CD4-positive, alpha-beta memory T cell (primary cell): ENCODE data around the gene PALM3. TPM values are rescaled to one million over a fixed set of nuclear protein-coding genes. Genes with fewer than 3 reads are reported as not detected.
A peak's percentile ranks its signal among the peaks of the same experiment; 100 is the strongest.

Source experiments
- CTCF ChIA-PET: fragments of 350-600 bp; sonication (Branson Sonifier 250); formaldehyde crosslinking; loops from one replicate; lab custom pipeline; 2021; ENCODE audit warnings: inconsistent platforms; ENCODE audit not compliant: partially characterized antibody; lab: Charles Lee
- POLR2A ChIA-PET: fragments of 350-600 bp; sonication (Branson Sonifier 250); formaldehyde crosslinking; loops from one replicate; lab custom pipeline; 2021; ENCODE audit not compliant: partially characterized antibody; lab: Charles Lee
- DNase-seq, 5 donors: peaks; one replicate each; pipeline versions ENCODE4 v3.0.0 to v3.0.0-alpha.2; 2020 to 2022; ENCODE audit warnings: mixed read lengths in 1 of 5
- H3K27ac ChIP-seq: one replicate; pipeline ENCODE4 v1.7.0; 2013; ENCODE audit warnings: low read depth, low read length
- H3K27me3 ChIP-seq: 2 replicates; pipeline ENCODE4 v1.7.0; 2013; ENCODE audit warnings: mild to moderate bottlenecking, low read length, moderate library complexity; ENCODE audit not compliant: insufficient read depth
- H3K36me3 ChIP-seq: 2 replicates; pipeline ENCODE4 v1.7.0; 2013; ENCODE audit warnings: mild to moderate bottlenecking, low read length, moderate library complexity; ENCODE audit not compliant: insufficient read depth
- H3K4me1 ChIP-seq: 2 replicates; pipeline ENCODE4 v1.7.0; 2013; ENCODE audit warnings: mild to moderate bottlenecking, low read length, moderate library complexity; ENCODE audit not compliant: insufficient read depth
- H3K4me3 ChIP-seq, 2 donors: one replicate each; pipeline ENCODE4 v1.7.0; 2013; ENCODE audit warnings: low read length in 2 of 2, mild to moderate bottlenecking in 1 of 2
- H3K9me3 ChIP-seq, 2 donors: one replicate each; pipeline ENCODE4 v1.7.0; 2013; ENCODE audit warnings: low read length in 2 of 2, control low read depth in 1 of 2; ENCODE audit not compliant: control insufficient read depth in 1 of 2
- H3K27ac Mint-ChIP-seq, 7 donors: one replicate each; pipeline ENCODE4 v1.8.0; 2020 to 2021; ENCODE audit warnings: mixed read lengths in 7 of 7, mild to moderate bottlenecking in 6 of 7, inconsistent platforms in 3 of 7, moderate library complexity in 3 of 7
- H3K27me3 Mint-ChIP-seq, 2 donors: one replicate each; pipeline ENCODE4 v1.8.0; 2020 to 2021; ENCODE audit warnings: mixed read lengths in 2 of 2
- H3K36me3 Mint-ChIP-seq, 2 donors: one replicate each; pipeline ENCODE4 v1.8.0; 2020 to 2021; ENCODE audit warnings: mixed read lengths in 2 of 2, inconsistent platforms in 1 of 2, mild to moderate bottlenecking in 1 of 2
- H3K4me1 Mint-ChIP-seq, 4 donors: one replicate each; pipeline ENCODE4 v1.8.0; 2020 to 2021; ENCODE audit warnings: mixed read lengths in 4 of 4, mild to moderate bottlenecking in 1 of 4
- H3K4me3 Mint-ChIP-seq, 8 donors: one replicate each; pipeline ENCODE4 v1.8.0; 2020 to 2021; ENCODE audit warnings: mixed read lengths in 8 of 8, mild to moderate bottlenecking in 7 of 8, moderate library complexity in 6 of 8, inconsistent platforms in 3 of 8
- H3K9me3 Mint-ChIP-seq, 8 donors: one replicate each; pipeline ENCODE4 v1.8.0; 2020 to 2021; ENCODE audit warnings: mixed read lengths in 8 of 8, mild to moderate bottlenecking in 5 of 8, inconsistent platforms in 3 of 8, moderate library complexity in 1 of 8
- intact Hi-C: fragments of 100-400 bp; cut with micrococcal nuclease; formaldehyde crosslinking; loops from one replicate; pipeline ENCODE4 v1.15.1; 2023
- polyA plus RNA-seq, 2 donors: library from polyadenylated mRNA; unstranded; fragments of 300-500 nt; fragmentation: Illumina TruSeq; gene quantifications; one replicate each; pipeline ENCODE4 v1.2.3, GENCODE V29; 2021
- total RNA-seq, 2 experiments: library from RNA; stranded (reverse); gene quantifications; one replicate each; pipeline ENCODE4 v1.2.3, GENCODE V29; 2021

The PALM3 gene
- total and polyA plus RNA-seq, 4 experiments from 2014 or later: not detected

DNA sequence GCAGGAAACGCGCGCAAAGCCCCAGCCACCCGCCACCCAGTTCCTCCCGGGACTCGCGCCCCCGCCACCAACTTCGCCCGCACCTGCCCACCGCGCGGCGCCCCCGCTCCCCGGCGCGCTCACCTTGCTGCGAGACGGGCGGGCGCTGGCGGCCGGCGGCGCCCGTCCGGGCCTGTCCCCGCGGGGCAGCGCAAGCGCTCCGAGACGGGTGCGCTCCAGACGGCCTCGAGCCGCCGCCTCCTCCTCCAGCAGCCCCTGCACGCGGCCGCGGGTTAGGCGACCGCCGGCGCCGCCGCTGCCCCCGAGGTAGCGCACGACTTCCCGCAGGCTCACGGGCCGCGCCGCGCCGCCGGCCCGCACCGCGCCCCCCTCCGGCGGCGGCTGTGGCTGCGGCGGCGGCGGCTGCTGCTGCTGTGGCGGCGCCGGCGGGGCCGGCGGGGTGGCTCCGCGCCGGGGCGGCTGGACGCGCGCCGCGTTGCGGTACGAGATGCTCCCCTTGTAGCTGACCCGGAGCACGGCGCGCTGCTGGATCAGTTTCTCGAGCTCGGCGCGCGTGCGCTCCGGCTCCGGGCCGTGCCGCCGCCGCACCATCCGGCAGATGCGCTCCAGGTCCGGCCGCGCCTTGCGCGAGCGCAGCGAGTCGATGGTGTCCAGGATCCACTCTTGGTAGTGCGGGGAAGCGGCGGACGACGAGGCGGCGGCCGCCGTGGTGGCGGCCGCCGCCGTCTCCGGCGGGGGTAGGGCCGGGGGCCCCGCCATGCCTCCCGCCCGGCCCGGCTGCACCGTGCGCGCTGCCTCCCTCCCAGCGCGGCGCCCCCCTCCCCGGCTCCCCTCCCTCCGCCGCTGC, 28.0 kb upstream of the PALM3 start:
- peaks cover 0 to 2% of the 10 kb centered on the region in 2 donors for H3K27me3 Mint-ChIP-seq
- DNase-seq: peak; percentile 34 to 57 (median 42)
- ChIA-PET POLR2A (interaction anchor here (0.6 to 3.6 kb wide), 7 partner anchors 8 to 127 kb away, joined by 3 to 24 read pairs (median 7); partner anchors contain the start of genes ASF1B, IL27RA and PRKACA), CTCF (interaction anchor here (0.8 to 1.2 kb wide), 2 partner anchors 17 to 46 kb away, joined by 3 to 4 read pairs; partner anchors contain the start of gene ASF1B)
- H3K27ac Mint-ChIP-seq: peak overlapping the region; percentile 54 to 97 (median 90)
- Histone ChIP-seq H3K27me3 (no peaks in the 10 kb centered on the region), H3K9me3 (peaks cover 0 to 5% of the 10 kb centered on the region in 2 donors), H3K4me3 (no peak overlapping the region), H3K36me3 (no peaks in the 10 kb centered on the region), H3K27ac (no peak overlapping the region), H3K4me1 (peaks cover 14% of the 10 kb centered on the region)
- H3K4me1 Mint-ChIP-seq: peaks cover 12 to 27% (median 21%) of the 10 kb centered on the region in 4 donors
- H3K36me3 Mint-ChIP-seq: peaks cover 4 to 19% of the 10 kb centered on the region in 2 donors
- peaks cover 0 to 17% (median 0%) of the 10 kb centered on the region in 8 donors for H3K9me3 Mint-ChIP-seq
- H3K4me3 Mint-ChIP-seq: peak overlapping the region; percentile 54 to 92 (median 85)
- intact Hi-C loops: loop anchor here (1.0 to 5.0 kb wide), 4 partner anchors 9 to 117 kb away; partner anchors contain the start of genes ADGRL1, MISP3 and PRKACA

DNA sequence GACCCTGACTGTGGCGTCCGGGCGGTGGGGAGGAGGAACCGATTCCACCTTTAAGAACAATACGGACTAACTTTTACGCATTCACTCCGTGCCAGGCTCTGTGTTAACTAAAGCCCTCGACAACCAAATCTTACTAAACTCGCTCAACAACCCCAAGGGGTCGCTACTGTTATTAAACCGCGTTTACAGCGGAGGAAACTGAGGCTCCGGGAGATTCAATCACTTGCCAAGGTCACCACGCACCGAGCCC, 27.5 kb upstream of the PALM3 start:
- Mint-ChIP-seq H3K4me3 (peak overlapping the region; percentile 54 to 92 (median 85)), H3K4me1 (peaks cover 10 to 23% (median 17%) of the 10 kb centered on the region in 4 donors), H3K9me3 (peaks cover 0 to 14% (median 0%) of the 10 kb centered on the region in 8 donors), H3K27ac (peak overlapping the region; percentile 54 to 97 (median 90)), H3K36me3 (peaks cover 4 to 16% of the 10 kb centered on the region in 2 donors), H3K27me3 (peaks cover 0 to 2% of the 10 kb centered on the region in 2 donors)
- no peak for DNase-seq
- Histone ChIP-seq H3K27me3 (no peaks in the 10 kb centered on the region), H3K36me3 (no peaks in the 10 kb centered on the region), H3K4me3 (no peak overlapping the region), H3K27ac (no peak overlapping the region), H3K9me3 (peaks cover 0 to 5% of the 10 kb centered on the region in 2 donors), H3K4me1 (peaks cover 14% of the 10 kb centered on the region)
- intact Hi-C loops: no loop called here
- ChIA-PET CTCF (interaction anchor here (0.8 to 1.2 kb wide), 2 partner anchors 16 to 47 kb away, joined by 3 to 4 read pairs; partner anchors contain the start of gene ASF1B), POLR2A (interaction anchor here (1.3 to 2.1 kb wide), 4 partner anchors 8 to 58 kb away, joined by 3 to 10 read pairs (median 8); partner anchors contain the start of genes IL27RA and PRKACA)

DNA sequence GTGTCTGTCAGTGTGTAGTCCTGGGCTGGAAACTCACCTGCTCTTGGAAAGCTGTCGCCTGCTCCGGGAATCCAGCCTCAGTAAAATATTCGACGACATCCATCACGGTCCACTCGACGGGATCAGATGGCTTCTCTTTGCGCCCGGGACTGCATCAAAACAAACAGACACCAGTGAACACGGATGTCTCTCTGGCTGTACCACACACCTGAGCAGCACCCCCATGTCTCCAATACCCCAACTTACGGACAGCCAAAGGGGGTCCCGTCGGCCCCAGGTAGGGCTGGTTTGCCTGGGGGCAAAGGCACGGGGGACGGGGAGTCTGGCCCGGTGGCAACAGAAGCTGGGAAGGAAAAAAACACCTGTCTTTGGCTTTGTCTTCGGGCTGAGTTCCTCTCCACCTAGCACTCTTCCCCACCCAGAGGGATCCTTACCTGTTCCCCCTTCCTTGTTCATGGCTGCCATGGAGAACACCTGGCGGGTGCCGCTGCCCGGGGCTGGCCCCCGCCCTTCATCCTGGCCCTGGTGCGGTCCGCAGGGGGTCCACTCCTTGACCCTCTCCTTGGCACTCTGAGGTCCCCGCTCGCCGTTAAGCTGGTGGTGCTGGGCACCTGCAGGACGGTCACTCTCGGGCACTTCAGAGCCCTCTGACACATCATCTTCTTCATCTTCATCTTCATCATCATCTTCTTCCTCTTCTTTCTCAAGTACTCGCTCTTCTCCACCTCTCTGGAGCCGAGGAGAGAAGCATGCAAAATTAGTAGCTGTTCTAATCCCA, 26.9 kb upstream of the PALM3 start:
- Mint-ChIP-seq H3K9me3 (peaks cover 0 to 11% (median 0%) of the 10 kb centered on the region in 8 donors), H3K4me1 (peaks cover 10 to 23% (median 17%) of the 10 kb centered on the region in 4 donors), H3K36me3 (peaks cover 4 to 16% of the 10 kb centered on the region in 2 donors), H3K4me3 (peak overlapping the region; percentile 54 to 92 (median 85)), H3K27ac (peak overlapping the region; percentile 54 to 97 (median 90)), H3K27me3 (peaks cover 0 to 2% of the 10 kb centered on the region in 2 donors)
- Histone ChIP-seq H3K4me3 (no peak overlapping the region), H3K9me3 (peaks cover 0 to 5% of the 10 kb centered on the region in 2 donors), H3K27ac (no peak overlapping the region), H3K36me3 (no peaks in the 10 kb centered on the region), H3K4me1 (peaks cover 14% of the 10 kb centered on the region), H3K27me3 (no peaks in the 10 kb centered on the region)
- intact Hi-C loops: no loop called here
- DNase-seq: no peak
- ChIA-PET CTCF (interaction anchor here (0.8 to 1.2 kb wide), 2 partner anchors 15 to 47 kb away, joined by 3 to 4 read pairs; partner anchors contain the start of gene ASF1B), POLR2A (interaction anchor here (1.3 to 2.1 kb wide), 4 partner anchors 7 to 57 kb away, joined by 3 to 10 read pairs (median 8); partner anchors contain the start of genes IL27RA and PRKACA)

DNA sequence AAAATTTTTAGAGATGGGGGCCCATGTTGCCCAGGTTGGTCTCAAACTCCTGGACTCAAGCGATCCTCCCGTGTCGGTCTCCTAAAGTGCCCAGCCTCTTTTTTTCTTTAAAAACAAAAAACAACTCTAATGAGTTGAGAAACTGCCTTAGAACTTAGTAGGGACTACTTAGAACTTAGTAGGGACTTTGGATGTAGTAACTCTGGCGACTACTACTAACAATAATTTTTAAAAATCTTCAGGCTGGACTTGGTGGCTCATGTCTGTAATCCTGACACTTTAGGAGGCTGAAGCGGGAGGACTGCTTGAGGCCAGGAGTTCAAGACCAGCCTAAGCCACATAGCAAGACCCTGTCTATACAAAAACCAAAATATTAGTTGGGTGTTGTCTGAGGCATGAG, 24.2 kb upstream of the PALM3 start:
- Mint-ChIP-seq H3K9me3 (no peaks in the 10 kb centered on the region), H3K27ac (peak overlapping the region in 1 of 7 donors; percentile 97), H3K27me3 (no peaks in the 10 kb centered on the region), H3K4me3 (no peak overlapping the region), H3K36me3 (peaks cover 4 to 9% of the 10 kb centered on the region in 2 donors), H3K4me1 (peaks cover 7 to 31% (median 17%) of the 10 kb centered on the region in 4 donors)
- no peak for DNase-seq
- Histone ChIP-seq H3K9me3 (no peaks in the 10 kb centered on the region), H3K4me1 (peaks cover 17% of the 10 kb centered on the region), H3K27ac (no peak overlapping the region), H3K4me3 (no peak overlapping the region), H3K36me3 (no peaks in the 10 kb centered on the region), H3K27me3 (no peaks in the 10 kb centered on the region)
- ChIA-PET CTCF (no interaction called here), POLR2A (no interaction called here)
- intact Hi-C loops: no loop called here

DNA sequence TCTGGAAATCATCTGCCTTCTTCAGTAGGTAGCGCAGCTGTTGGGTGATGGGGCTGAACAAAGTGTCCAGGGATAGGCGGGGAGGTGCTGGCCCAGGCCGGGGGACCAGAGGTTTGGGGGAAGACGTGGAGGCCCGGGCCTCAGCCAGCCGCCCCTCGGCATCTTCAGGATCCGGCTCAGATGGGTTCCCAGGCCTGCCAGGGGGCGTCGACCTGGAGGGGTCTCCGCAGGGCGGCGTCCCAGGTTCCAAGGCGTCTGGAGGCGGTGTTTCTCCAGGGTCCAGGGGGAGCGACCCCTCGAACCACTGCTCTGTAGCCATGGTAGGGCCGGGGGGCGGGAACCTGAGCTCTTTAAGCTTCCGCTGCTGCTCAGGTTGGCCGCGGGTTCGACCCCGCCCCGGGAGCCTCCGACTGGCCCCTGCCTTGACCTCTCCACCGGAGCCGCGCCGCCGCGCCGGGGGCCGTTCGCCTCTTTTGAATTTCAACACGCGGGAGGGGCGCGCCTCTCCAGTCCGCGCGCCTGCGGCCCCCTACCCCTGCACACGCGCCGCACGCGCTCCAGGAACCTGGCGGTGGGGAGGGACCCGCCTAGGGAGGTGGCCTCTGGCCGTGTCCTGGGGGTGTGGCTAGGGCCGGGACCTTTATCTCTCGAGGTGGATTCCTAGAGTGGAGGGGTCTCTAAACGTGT, 23.6 kb upstream of the PALM3 start, which contains the start of gene C19orf67:
Gene C19orf67, minus strand, starts transcription at position 475 of the 687 bp plus-strand sequence. Its CDS starts 156 bp downstream, at position 319.
- Histone ChIP-seq H3K9me3 (no peaks in the 10 kb centered on the region), H3K27me3 (no peaks in the 10 kb centered on the region), H3K4me3 (no peak within 1 kb of the TSS), H3K36me3 (no peaks in the 10 kb centered on the region), H3K4me1 (peaks cover 21% of the 10 kb centered on the region), H3K27ac (no peak within 1 kb of the TSS)
- intact Hi-C loops: no loop called here
- H3K4me3 Mint-ChIP-seq: peak within 1 kb of the TSS in 1 of 8 donors; percentile 26
- POLR2A ChIA-PET: interaction anchor here (0.8 kb wide), 1 partner anchor 11 kb away, joined by 3 read pairs; no protein-coding TSS in a partner anchor
- peaks cover 4 to 9% of the 10 kb centered on the region in 2 donors for H3K36me3 Mint-ChIP-seq
- H3K4me1 Mint-ChIP-seq: peaks cover 8 to 33% (median 22%) of the 10 kb centered on the region in 4 donors
- CTCF ChIA-PET: interaction anchor here (0.6 to 2.6 kb wide), 3 partner anchors 51 to 1000 kb away, joined by 3 to 12 read pairs (median 3); partner anchors contain the start of gene ASF1B
- no peaks in the 10 kb centered on the region for H3K9me3 Mint-ChIP-seq
- no peak for DNase-seq
- peak within 1 kb of the TSS in 3 of 7 donors; percentile 7 to 97 (median 37) for H3K27ac Mint-ChIP-seq
- H3K27me3 Mint-ChIP-seq: no peaks in the 10 kb centered on the region

DNA sequence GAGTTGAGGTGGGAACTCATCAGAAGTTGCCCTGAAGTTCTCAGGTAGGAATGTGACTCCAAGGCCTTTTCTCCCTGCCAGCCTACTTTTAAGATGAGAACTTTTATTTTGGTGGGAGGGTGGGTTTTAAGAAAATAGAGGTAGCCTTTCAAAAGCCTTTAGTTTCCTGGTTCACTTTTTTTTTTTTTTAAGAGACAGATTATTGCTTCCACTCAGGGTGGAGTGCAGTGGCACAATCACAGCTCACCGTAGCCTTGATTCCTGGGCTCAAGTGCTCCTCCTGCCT, 20.7 kb upstream of the PALM3 start:
- H3K27ac Mint-ChIP-seq: peak overlapping the region in 6 of 7 donors; percentile 15 to 84 (median 46)
- POLR2A ChIA-PET: interaction anchor here (1.0 to 3.6 kb wide), 11 partner anchors 9 to 308 kb away, joined by 3 to 25 read pairs (median 9); partner anchors contain the start of genes ADGRE5, C19orf53, DCAF15 and IL27RA

More for the DNA sequence above, 20.7 kb upstream of the PALM3 start:
- Histone ChIP-seq H3K4me1 (peaks cover 18% of the 10 kb centered on the region), H3K4me3 (no peak overlapping the region), H3K27ac (no peak overlapping the region), H3K9me3 (no peaks in the 10 kb centered on the region), H3K27me3 (no peaks in the 10 kb centered on the region), H3K36me3 (no peaks in the 10 kb centered on the region)
- Mint-ChIP-seq H3K4me3 (peak overlapping the region; percentile 13 to 94 (median 46)), H3K9me3 (no peaks in the 10 kb centered on the region), H3K27me3 (no peaks in the 10 kb centered on the region), H3K4me1 (peaks cover 5 to 28% (median 17%) of the 10 kb centered on the region in 4 donors), H3K36me3 (peaks cover 0 to 4% of the 10 kb centered on the region in 2 donors)
- intact Hi-C loops: loop anchor here (5.0 kb wide), 1 partner anchor 930 kb away; the partner anchor contains the start of genes IER2 and STX10
- CTCF ChIA-PET: interaction anchor here (1.0 to 2.1 kb wide), 6 partner anchors 8 to 397 kb away, joined by 3 to 9 read pairs (median 6); partner anchors contain the start of gene IL27RA
- no peak for DNase-seq
